ENCODE data around the gene BICC1. TPM values are rescaled to one million over a fixed set of nuclear protein-coding genes. Genes with fewer than 3 reads are reported as not detected.
"Not testable (repeated sequence)": the region's sequence is repeated elsewhere in the genome, so short reads cannot be mapped to it uniquely, and the experiment has no call there.

BICC1 gene
- total RNA-seq, 1 experiment from 2014 or later = 39.1 TPM

GRCh38 chr10:58854811-58855210, 342.1 kb downstream of the BICC1 start:
- no peak for DNase-seq (ENCODE audit: low read depth)

GRCh38 chr10:58856508-58857240, 344.0 kb downstream of the BICC1 start:
- DNase-seq (ENCODE audit: low read depth) = peak; percentile 96

- DNase-seq (ENCODE audit: low read depth) = no peak
These were observed 344.7 kb downstream of the BICC1 start for GRCh38 chr10:58857251-58857805.

GRCh38 chr10:58858123-58858522, 345.5 kb downstream of the BICC1 start:
- not testable (repeated sequence) for DNase-seq (ENCODE audit: low read depth)

GRCh38 chr10:58859526-58859925, 346.9 kb downstream of the BICC1 start:
- DNase-seq (ENCODE audit: low read depth) = peak; percentile 18

GRCh38 chr10:58867683-58868082, 355.0 kb downstream of the BICC1 start:
- no peak for DNase-seq (ENCODE audit: low read depth)

- DNase-seq (ENCODE audit: low read depth) = peak; percentile 51
These were observed 356.2 kb downstream of the BICC1 start for GRCh38 chr10:58868736-58869435.

- DNase-seq (ENCODE audit: low read depth) = no peak
These were observed 357.4 kb downstream of the BICC1 start for GRCh38 chr10:58870070-58870469.

GRCh38 chr10:58873161-58873560, 360.5 kb downstream of the BICC1 start:
- DNase-seq (ENCODE audit: low read depth) = no peak

Other genes with a start within 250 kb of the BICC1 start
- gene IPMK, start 245.0 kb upstream of the BICC1 start, total RNA-seq (2014; rRNA removed; shearing (Covaris generic)) = 7.4 and 9.3 TPM in 2 replicates
- 82.2 and 120 TPM in 2 replicates for gene CISD1, start 243.7 kb upstream of the BICC1 start, total RNA-seq (2014; rRNA removed; shearing (Covaris generic))
- 23.7 and 24.3 TPM in 2 replicates for gene UBE2D1, start 177.9 kb upstream of the BICC1 start, total RNA-seq (2014; rRNA removed; shearing (Covaris generic))
- 41.7 and 42.2 TPM in 2 replicates for gene TFAM, start 127.5 kb upstream of the BICC1 start, total RNA-seq (2014; rRNA removed; shearing (Covaris generic))

All from M059J (cell line).